HG02870 (cell line): ENCODE data around the gene NEURL1B.
"Not testable (repeated sequence)": the region's sequence is repeated elsewhere in the genome, so short reads cannot be mapped to it uniquely, and the experiment has no call there.

ENCODE experiments used
- ATAC-seq: cut with Tn5 transposase; IDR thresholded peaks from one replicate; pipeline ENCODE4 v1.9.1; 2021; ENCODE audit warnings: mild to moderate bottlenecking, moderate library complexity; ENCODE audit not compliant: unreplicated experiment

The NEURL1B gene

GRCh38 chr5:172674155-172674554 is 33.1 kb downstream of the NEURL1B start:
- ATAC-seq, result no peak

- no peak for ATAC-seq
Observed at GRCh38 chr5:172676914-172677475, 35.9 kb downstream of the NEURL1B start.

- ATAC-seq, result not testable (repeated sequence)
Observed at GRCh38 chr5:172678362-172678874, 37.4 kb downstream of the NEURL1B start.

GRCh38 chr5:172678902-172679301 is 37.8 kb downstream of the NEURL1B start:
- ATAC-seq, result no peak

GRCh38 chr5:172679628-172680212 is 38.7 kb downstream of the NEURL1B start:
- ATAC-seq, result no peak

- ATAC-seq, result no peak
Observed at GRCh38 chr5:172680921-172681320, 39.9 kb downstream of the NEURL1B start.

GRCh38 chr5:172681421-172681820 is 40.4 kb downstream of the NEURL1B start:
- ATAC-seq, result no peak

GRCh38 chr5:172683264-172683644 is 42.2 kb downstream of the NEURL1B start:
- no peak for ATAC-seq

- no peak for ATAC-seq
Observed at GRCh38 chr5:172683645-172684471, 42.8 kb downstream of the NEURL1B start.

GRCh38 chr5:172685091-172685490 is 44.0 kb downstream of the NEURL1B start:
- ATAC-seq, result no peak

- ATAC-seq, result no peak
Observed at GRCh38 chr5:172686111-172686510, 45.0 kb downstream of the NEURL1B start.

GRCh38 chr5:172686539-172687390 is 45.7 kb downstream of the NEURL1B start:
- no peak for ATAC-seq

GRCh38 chr5:172687940-172688339 is 46.9 kb downstream of the NEURL1B start:
- no peak for ATAC-seq

- ATAC-seq, result no peak
Observed at GRCh38 chr5:172688349-172689217, 47.5 kb downstream of the NEURL1B start.

GRCh38 chr5:172689218-172689572 is 48.1 kb downstream of the NEURL1B start:
- ATAC-seq, result no peak

- peak; percentile 13 for ATAC-seq
Observed at GRCh38 chr5:172689801-172690200, 48.7 kb downstream of the NEURL1B start.

- ATAC-seq, result peak; percentile 72
Observed at GRCh38 chr5:172690258-172691075, 49.4 kb downstream of the NEURL1B start.

- ATAC-seq, result no peak
Observed at GRCh38 chr5:172691886-172692285, 50.8 kb downstream of the NEURL1B start.

GRCh38 chr5:172692451-172692850 is 51.4 kb downstream of the NEURL1B start:
- no peak for ATAC-seq
